Natural killer cell (primary cell): ENCODE results near the gene MCTP2. TPM values are rescaled to one million over a fixed set of nuclear protein-coding genes. Genes with fewer than 3 reads are reported as not detected.
A peak's percentile ranks its signal among the peaks of the same experiment; 100 is the strongest.

ENCODE experiments used
- ATAC-seq, 3 donors: fragments of 150-1000 bp in 2 of 3; fragments of 200-7000 bp in 1 of 3; cut with Tn5 transposase; 1 replicate in 1 of 3; 2 replicates in 2 of 3; pipeline ENCODE4 v1.10.0; 2021; ENCODE audit warnings: mild to moderate bottlenecking in 2 of 3, moderate library complexity in 2 of 3
- DNase-seq, 2 donors: peaks; one replicate each; pipeline versions ENCODE4 v3.0.0 to v3.0.0-alpha.2; 2013 to 2021; ENCODE audit warnings: mixed read lengths in 1 of 2
- H3K27ac ChIP-seq: one replicate; pipeline ENCODE4 v1.5.1; 2013; ENCODE audit warnings: mild to moderate bottlenecking, low read length
- H3K27me3 ChIP-seq: one replicate; pipeline ENCODE4 v1.6.1; 2013; ENCODE audit warnings: low read length; ENCODE audit not compliant: control insufficient read depth, insufficient read depth
- H3K36me3 ChIP-seq: one replicate; pipeline ENCODE4 v1.6.1; 2013; ENCODE audit warnings: low read length; ENCODE audit not compliant: control insufficient read depth, insufficient read depth
- H3K4me1 ChIP-seq: one replicate; pipeline ENCODE4 v1.6.1; 2013; ENCODE audit warnings: low read length; ENCODE audit not compliant: control insufficient read depth, insufficient read depth
- H3K4me3 ChIP-seq: one replicate; pipeline ENCODE4 v1.5.1; 2013; ENCODE audit warnings: low read length
- H3K9me3 ChIP-seq: one replicate; pipeline ENCODE4 v1.6.1; 2013; ENCODE audit warnings: low read length; ENCODE audit not compliant: control insufficient read depth, insufficient read depth
- H3K27ac Mint-ChIP-seq, 2 donors: one replicate each; pipeline ENCODE4 v1.8.0; 2022; ENCODE audit warnings: mild to moderate bottlenecking in 2 of 2, mixed read lengths in 2 of 2, moderate library complexity in 1 of 2
- H3K27me3 Mint-ChIP-seq, 2 donors: one replicate each; pipeline ENCODE4 v1.8.0; 2022; ENCODE audit warnings: low read depth in 2 of 2, mixed read lengths in 2 of 2
- H3K36me3 Mint-ChIP-seq: one replicate; pipeline ENCODE4 v1.8.0; 2022; ENCODE audit warnings: mixed read lengths
- H3K4me1 Mint-ChIP-seq, 2 donors: one replicate each; pipeline ENCODE4 v1.8.0; 2022; ENCODE audit warnings: mixed read lengths in 2 of 2
- H3K4me3 Mint-ChIP-seq: one replicate; pipeline ENCODE4 v1.8.0; 2022; ENCODE audit warnings: mild to moderate bottlenecking, moderate library complexity, mixed read lengths
- H3K9me3 Mint-ChIP-seq, 2 donors: one replicate each; pipeline ENCODE4 v1.8.0; 2022; ENCODE audit warnings: mixed read lengths in 2 of 2
- CTCF ChIP-seq: fragments of 200-600 bp; IDR thresholded peaks from one replicate; pipeline ENCODE4 v1.8.0; 2022; ENCODE audit warnings: antibody characterized with exemption
- whole genome bisulfite sequencing: methylation state at CpG from one replicate; pipeline ENCODE4 v1.1.7; 2013; ENCODE audit warnings: missing lambda C conversion rate; ENCODE audit not compliant: insufficient coverage; 5-methylcytosine and 5-hydroxymethylcytosine counted together
- intact Hi-C: fragments of 100-400 bp; cut with micrococcal nuclease; formaldehyde crosslinking; loops from one replicate; pipeline ENCODE4 v1.14.2; 2022
- total RNA-seq, 4 donors: library from RNA; stranded (reverse); fragments of 120-200 nt in 1 of 4; gene quantifications; one replicate each; pipeline versions ENCODE4 v1.2.3 to v1.2.4, GENCODE V29; 2013 to 2022

The MCTP2 gene, protein sequence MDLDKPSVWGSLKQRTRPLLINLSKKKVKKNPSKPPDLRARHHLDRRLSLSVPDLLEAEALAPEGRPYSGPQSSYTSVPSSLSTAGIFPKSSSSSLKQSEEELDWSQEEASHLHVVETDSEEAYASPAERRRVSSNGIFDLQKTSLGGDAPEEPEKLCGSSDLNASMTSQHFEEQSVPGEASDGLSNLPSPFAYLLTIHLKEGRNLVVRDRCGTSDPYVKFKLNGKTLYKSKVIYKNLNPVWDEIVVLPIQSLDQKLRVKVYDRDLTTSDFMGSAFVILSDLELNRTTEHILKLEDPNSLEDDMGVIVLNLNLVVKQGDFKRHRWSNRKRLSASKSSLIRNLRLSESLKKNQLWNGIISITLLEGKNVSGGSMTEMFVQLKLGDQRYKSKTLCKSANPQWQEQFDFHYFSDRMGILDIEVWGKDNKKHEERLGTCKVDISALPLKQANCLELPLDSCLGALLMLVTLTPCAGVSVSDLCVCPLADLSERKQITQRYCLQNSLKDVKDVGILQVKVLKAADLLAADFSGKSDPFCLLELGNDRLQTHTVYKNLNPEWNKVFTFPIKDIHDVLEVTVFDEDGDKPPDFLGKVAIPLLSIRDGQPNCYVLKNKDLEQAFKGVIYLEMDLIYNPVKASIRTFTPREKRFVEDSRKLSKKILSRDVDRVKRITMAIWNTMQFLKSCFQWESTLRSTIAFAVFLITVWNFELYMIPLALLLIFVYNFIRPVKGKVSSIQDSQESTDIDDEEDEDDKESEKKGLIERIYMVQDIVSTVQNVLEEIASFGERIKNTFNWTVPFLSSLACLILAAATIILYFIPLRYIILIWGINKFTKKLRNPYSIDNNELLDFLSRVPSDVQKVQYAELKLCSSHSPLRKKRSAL
- 100 to 1,000 TPM; 235 to 312 (median 261) TPM for total RNA-seq
- total RNA-seq (2013) = 234 TPM

GRCh38 chr15:94230883-94231722, at the start of gene MCTP2:
Gene MCTP2, plus strand, starts transcription at chr15:94231561. Its CDS starts 66,705 bp downstream, at chr15:94298266.
- peaks cover 78 to 80% of the 10 kb centered on the region in 2 donors for H3K4me1 Mint-ChIP-seq
- WGBS = under 1% methylated on average over 66 of the region's 66 CpGs
- Histone ChIP-seq H3K4me1 (peaks cover 45% of the 10 kb centered on the region), H3K27me3 (no peaks in the 10 kb centered on the region), H3K4me3 (peak within 1 kb of the TSS; percentile 78), H3K36me3 (peaks cover 6% of the 10 kb centered on the region), H3K27ac (peak within 1 kb of the TSS; percentile 99), H3K9me3 (no peaks in the 10 kb centered on the region)
- H3K9me3 Mint-ChIP-seq = no peaks in the 10 kb centered on the region
- TF ChIP-seq CTCF = peak; percentile 15
- peak within 1 kb of the TSS; percentile 90 to 96 for H3K27ac Mint-ChIP-seq
- H3K36me3 Mint-ChIP-seq = no peaks in the 10 kb centered on the region
- H3K27me3 Mint-ChIP-seq = no peaks in the 10 kb centered on the region
- peak within 1 kb of the TSS; percentile 90 for H3K4me3 Mint-ChIP-seq
- intact Hi-C loops = loop anchor here (1.0 to 5.0 kb wide), 5 partner anchors 32 to 94 kb away; no protein-coding TSS in a partner anchor
- peak; percentile 90 to 93 for DNase-seq
- ATAC-seq = peak; percentile 82 to 97 (median 90)

- H3K27me3 Mint-ChIP-seq = peaks cover 0 to 4% of the 10 kb centered on the region in 2 donors
- ATAC-seq (no peak), DNase-seq (no peak)
- no peak overlapping the region for H3K4me3 ChIP-seq
- no peaks in the 10 kb centered on the region for H3K4me1 ChIP-seq
- H3K36me3 Mint-ChIP-seq = peaks cover 4% of the 10 kb centered on the region
- no peaks in the 10 kb centered on the region for H3K9me3 ChIP-seq
- no peak for TF ChIP-seq CTCF
- no peaks in the 10 kb centered on the region for H3K27me3 ChIP-seq
- H3K4me3 Mint-ChIP-seq = no peak overlapping the region
- H3K4me1 Mint-ChIP-seq = peaks cover 5% of the 10 kb centered on the region in 2 donors
- no peak overlapping the region for H3K27ac Mint-ChIP-seq
- intact Hi-C loops = no loop called here
- H3K36me3 ChIP-seq = no peaks in the 10 kb centered on the region
- 100% methylated on average over 1 of the region's 4 CpGs for WGBS
- peaks cover 0 to 2% of the 10 kb centered on the region in 2 donors for H3K9me3 Mint-ChIP-seq
- no peak overlapping the region for H3K27ac ChIP-seq
Observed at GRCh38 chr15:94182883-94183282, 48.5 kb upstream of the MCTP2 start.

GRCh38 chr15:94185547-94186236, 45.7 kb upstream of the MCTP2 start:
- 70% methylated on average over 9 of the region's 9 CpGs for WGBS
- Histone ChIP-seq H3K9me3 (no peaks in the 10 kb centered on the region), H3K4me1 (no peaks in the 10 kb centered on the region), H3K36me3 (no peaks in the 10 kb centered on the region), H3K4me3 (no peak overlapping the region), H3K27me3 (no peaks in the 10 kb centered on the region), H3K27ac (no peak overlapping the region)
- Mint-ChIP-seq H3K4me1 (peaks cover 3 to 5% of the 10 kb centered on the region in 2 donors), H3K9me3 (no peaks in the 10 kb centered on the region), H3K27ac (no peak overlapping the region), H3K36me3 (no peaks in the 10 kb centered on the region), H3K4me3 (no peak overlapping the region), H3K27me3 (peaks cover 4 to 16% of the 10 kb centered on the region in 2 donors)
- DNase-seq (no peak), ATAC-seq (no peak)
- intact Hi-C loops = no loop called here
- TF ChIP-seq CTCF = no peak
